NCI-H345 treated with DMSO at 0.1 percent for 48 hours (cell line): ENCODE results near the gene GNA15.
"Not testable (repeated sequence)": the region's sequence is repeated elsewhere in the genome, so short reads cannot be mapped to it uniquely, and the experiment has no call there.

ENCODE experiments used
- DNase-seq: peaks from one replicate; lab custom pipeline; 2025; ENCODE audit not compliant: unreplicated experiment; lab: John Stamatoyannopoulos, UW

The GNA15 gene

GRCh38 chr19:3189702-3190469 is 54.1 kb downstream of the GNA15 start:
- DNase-seq = no peak

- DNase-seq = no peak
Observed at GRCh38 chr19:3190470-3190770, 54.6 kb downstream of the GNA15 start.

GRCh38 chr19:3190921-3191805 is 55.3 kb downstream of the GNA15 start:
- no peak for DNase-seq

GRCh38 chr19:3191806-3192104 is 55.9 kb downstream of the GNA15 start:
- DNase-seq = not testable (repeated sequence)

GRCh38 chr19:3192228-3192635 is 56.4 kb downstream of the GNA15 start:
- DNase-seq = no peak

- DNase-seq = no peak
Observed at GRCh38 chr19:3192684-3193083, 56.9 kb downstream of the GNA15 start.

- DNase-seq = no peak
Observed at GRCh38 chr19:3193256-3194105, 57.6 kb downstream of the GNA15 start.

GRCh38 chr19:3194106-3195087 is 58.6 kb downstream of the GNA15 start:
- no peak for DNase-seq

- no peak for DNase-seq
Observed at GRCh38 chr19:3196064-3196932, 60.5 kb downstream of the GNA15 start.

- no peak for DNase-seq
Observed at GRCh38 chr19:3196933-3197205, 61.0 kb downstream of the GNA15 start.

- DNase-seq = no peak
Observed at GRCh38 chr19:3198901-3199700, 63.3 kb downstream of the GNA15 start.

- no peak for DNase-seq
Observed at GRCh38 chr19:3201072-3201700, 65.4 kb downstream of the GNA15 start.

GRCh38 chr19:3201911-3202310 is 66.1 kb downstream of the GNA15 start:
- DNase-seq = no peak

- DNase-seq = no peak
Observed at GRCh38 chr19:3202346-3202745, 66.5 kb downstream of the GNA15 start.

- DNase-seq = not testable (repeated sequence)
Observed at GRCh38 chr19:3202895-3203294, 67.1 kb downstream of the GNA15 start.

- DNase-seq = no peak
Observed at GRCh38 chr19:3203805-3204645, 68.2 kb downstream of the GNA15 start.

- DNase-seq = no peak
Observed at GRCh38 chr19:3204646-3205275, 68.9 kb downstream of the GNA15 start.
